ENCODE data around the gene FAM222A. TPM values are rescaled to one million over a fixed set of nuclear protein-coding genes. Genes with fewer than 3 reads are reported as not detected.

FAM222A gene
- polyA plus RNA-seq, 1 donor from 2014 or later = 8.5 TPM

- H3K4me3 ChIP-seq (ENCODE audit: low read length) = no peak overlapping the region
- H3K9me2 ChIP-seq (ENCODE audit: insufficient read depth, low read length) = no peaks in the 10 kb centered on the region
- H3K27ac ChIP-seq (ENCODE audit: low read length) = no peak overlapping the region
- no peaks in the 10 kb centered on the region for H4K20me1 ChIP-seq (ENCODE audit: insufficient read depth)
- H3K27me3 ChIP-seq (ENCODE audit: insufficient read depth, low read depth, low read length) = no peaks in the 10 kb centered on the region
- no peak overlapping the region for H3K4me2 ChIP-seq (ENCODE audit: low read length)
- no peak for TF ChIP-seq EP300 (conservative IDR thresholded peaks at IDR 0.05; ENCODE audit: poor library complexity, severe bottlenecking)
- H2AFZ ChIP-seq (ENCODE audit: low read depth, low read length) = no peak overlapping the region
- no peaks in the 10 kb centered on the region for H3K9me3 ChIP-seq (ENCODE audit: low read length)
- no peaks in the 10 kb centered on the region for H3K36me3 ChIP-seq (ENCODE audit: insufficient read depth, low read length)
- no peaks in the 10 kb centered on the region for H3F3A ChIP-seq (ENCODE audit: insufficient read depth, low read length, poor library complexity, severe bottlenecking)
- H3K79me2 ChIP-seq (replicated peaks; ENCODE audit: insufficient read depth, low read length) = no peaks in the 10 kb centered on the region
- no peak overlapping the region for H3K9ac ChIP-seq (ENCODE audit: low read length)
Observed at GRCh38 chr12:109671502-109671901, 42.1 kb upstream of the FAM222A start.

DNA sequence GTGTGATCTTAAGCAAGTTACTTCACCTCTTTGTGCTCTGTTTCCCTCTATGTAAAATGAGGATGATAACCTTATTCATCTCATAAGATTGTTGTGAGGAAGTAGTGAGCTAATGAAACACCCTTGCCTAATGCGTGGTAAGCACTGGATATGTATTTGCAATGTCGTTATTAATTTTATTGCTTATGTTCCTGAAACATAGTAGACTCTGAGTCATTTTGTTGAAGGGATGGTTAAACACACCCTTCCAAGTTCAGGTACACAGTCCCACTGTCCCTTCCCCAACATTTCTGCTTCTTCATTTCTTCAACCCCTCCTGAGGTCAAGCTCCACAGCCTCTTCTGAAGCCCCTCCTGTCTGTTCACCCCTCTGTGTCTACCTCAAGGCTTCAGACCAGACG, 40.2 kb upstream of the FAM222A start:
- Histone ChIP-seq H3K9me2 (ENCODE audit: insufficient read depth, low read length) (no peaks in the 10 kb centered on the region), H3K27ac (ENCODE audit: low read length) (no peak overlapping the region), H4K20me1 (ENCODE audit: insufficient read depth) (no peaks in the 10 kb centered on the region), H3K4me3 (ENCODE audit: low read length) (no peak overlapping the region), H3K9ac (ENCODE audit: low read length) (no peak overlapping the region), H3F3A (ENCODE audit: insufficient read depth, low read length, poor library complexity, severe bottlenecking) (no peaks in the 10 kb centered on the region), H3K79me2 (replicated peaks; ENCODE audit: insufficient read depth, low read length) (no peaks in the 10 kb centered on the region), H3K36me3 (ENCODE audit: insufficient read depth, low read length) (no peaks in the 10 kb centered on the region), H3K9me3 (ENCODE audit: low read length) (no peaks in the 10 kb centered on the region), H2AFZ (ENCODE audit: low read depth, low read length) (no peak overlapping the region), H3K4me2 (ENCODE audit: low read length) (no peak overlapping the region), H3K27me3 (ENCODE audit: insufficient read depth, low read depth, low read length) (no peaks in the 10 kb centered on the region)
- TF ChIP-seq TAF1 (IDR thresholded peaks at IDR 0.05; ENCODE audit: low read depth) (no peak), SMC3 (conservative IDR thresholded peaks at IDR 0.05; ENCODE audit: poor library complexity) (no peak), EP300 (conservative IDR thresholded peaks at IDR 0.05; ENCODE audit: poor library complexity, severe bottlenecking) (no peak), EZH2 (IDR thresholded peaks at IDR 0.05; ENCODE audit: borderline replicate concordance, insufficient read depth, low read length, poor library complexity, severe bottlenecking) (no peak), POLR2AphosphoS5 (IDR thresholded peaks at IDR 0.05) (no peak), MXI1 (conservative IDR thresholded peaks at IDR 0.05; ENCODE audit: poor library complexity, severe bottlenecking) (no peak), RAD21 (conservative IDR thresholded peaks at IDR 0.05) (no peak)
- TF ChIP-seq, protein P1, sequence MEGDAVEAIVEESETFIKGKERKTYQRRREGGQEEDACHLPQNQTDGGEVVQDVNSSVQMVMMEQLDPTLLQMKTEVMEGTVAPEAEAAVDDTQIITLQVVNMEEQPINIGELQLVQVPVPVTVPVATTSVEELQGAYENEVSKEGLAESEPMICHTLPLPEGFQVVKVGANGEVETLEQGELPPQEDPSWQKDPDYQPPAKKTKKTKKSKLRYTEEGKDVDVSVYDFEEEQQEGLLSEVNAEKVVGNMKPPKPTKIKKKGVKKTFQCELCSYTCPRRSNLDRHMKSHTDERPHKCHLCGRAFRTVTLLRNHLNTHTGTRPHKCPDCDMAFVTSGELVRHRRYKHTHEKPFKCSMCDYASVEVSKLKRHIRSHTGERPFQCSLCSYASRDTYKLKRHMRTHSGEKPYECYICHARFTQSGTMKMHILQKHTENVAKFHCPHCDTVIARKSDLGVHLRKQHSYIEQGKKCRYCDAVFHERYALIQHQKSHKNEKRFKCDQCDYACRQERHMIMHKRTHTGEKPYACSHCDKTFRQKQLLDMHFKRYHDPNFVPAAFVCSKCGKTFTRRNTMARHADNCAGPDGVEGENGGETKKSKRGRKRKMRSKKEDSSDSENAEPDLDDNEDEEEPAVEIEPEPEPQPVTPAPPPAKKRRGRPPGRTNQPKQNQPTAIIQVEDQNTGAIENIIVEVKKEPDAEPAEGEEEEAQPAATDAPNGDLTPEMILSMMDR (IDR thresholded peaks at IDR 0.05; ENCODE audit: poor library complexity, severe bottlenecking) = no peak
- TF ChIP-seq, protein P2, sequence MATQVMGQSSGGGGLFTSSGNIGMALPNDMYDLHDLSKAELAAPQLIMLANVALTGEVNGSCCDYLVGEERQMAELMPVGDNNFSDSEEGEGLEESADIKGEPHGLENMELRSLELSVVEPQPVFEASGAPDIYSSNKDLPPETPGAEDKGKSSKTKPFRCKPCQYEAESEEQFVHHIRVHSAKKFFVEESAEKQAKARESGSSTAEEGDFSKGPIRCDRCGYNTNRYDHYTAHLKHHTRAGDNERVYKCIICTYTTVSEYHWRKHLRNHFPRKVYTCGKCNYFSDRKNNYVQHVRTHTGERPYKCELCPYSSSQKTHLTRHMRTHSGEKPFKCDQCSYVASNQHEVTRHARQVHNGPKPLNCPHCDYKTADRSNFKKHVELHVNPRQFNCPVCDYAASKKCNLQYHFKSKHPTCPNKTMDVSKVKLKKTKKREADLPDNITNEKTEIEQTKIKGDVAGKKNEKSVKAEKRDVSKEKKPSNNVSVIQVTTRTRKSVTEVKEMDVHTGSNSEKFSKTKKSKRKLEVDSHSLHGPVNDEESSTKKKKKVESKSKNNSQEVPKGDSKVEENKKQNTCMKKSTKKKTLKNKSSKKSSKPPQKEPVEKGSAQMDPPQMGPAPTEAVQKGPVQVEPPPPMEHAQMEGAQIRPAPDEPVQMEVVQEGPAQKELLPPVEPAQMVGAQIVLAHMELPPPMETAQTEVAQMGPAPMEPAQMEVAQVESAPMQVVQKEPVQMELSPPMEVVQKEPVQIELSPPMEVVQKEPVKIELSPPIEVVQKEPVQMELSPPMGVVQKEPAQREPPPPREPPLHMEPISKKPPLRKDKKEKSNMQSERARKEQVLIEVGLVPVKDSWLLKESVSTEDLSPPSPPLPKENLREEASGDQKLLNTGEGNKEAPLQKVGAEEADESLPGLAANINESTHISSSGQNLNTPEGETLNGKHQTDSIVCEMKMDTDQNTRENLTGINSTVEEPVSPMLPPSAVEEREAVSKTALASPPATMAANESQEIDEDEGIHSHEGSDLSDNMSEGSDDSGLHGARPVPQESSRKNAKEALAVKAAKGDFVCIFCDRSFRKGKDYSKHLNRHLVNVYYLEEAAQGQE (IDR thresholded peaks at IDR 0.05; ENCODE audit: borderline replicate concordance) = no peak

DNA sequence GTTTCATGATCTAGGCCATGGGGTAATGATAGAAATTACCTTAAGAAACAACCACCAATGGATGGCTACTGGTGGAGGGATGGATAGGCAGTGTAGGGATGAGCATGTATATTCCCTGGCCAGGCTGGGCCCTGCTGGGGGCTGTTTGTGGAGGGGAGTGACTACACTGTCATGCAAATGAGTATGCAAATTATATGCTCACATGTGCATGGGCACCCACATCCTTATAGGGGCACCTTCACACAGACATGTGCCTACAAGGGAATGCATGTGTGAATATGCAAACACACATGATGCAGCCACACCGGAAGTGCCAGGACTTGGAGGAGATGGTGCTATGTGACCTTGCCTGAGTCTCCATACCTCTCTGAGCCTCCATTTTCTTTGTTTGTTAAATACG, 39.7 kb upstream of the FAM222A start:
- H3K36me3 ChIP-seq (ENCODE audit: insufficient read depth, low read length) = no peaks in the 10 kb centered on the region
- no peak overlapping the region for H2AFZ ChIP-seq (ENCODE audit: low read depth, low read length)
- no peak overlapping the region for H3K4me3 ChIP-seq (ENCODE audit: low read length)
- no peaks in the 10 kb centered on the region for H3F3A ChIP-seq (ENCODE audit: insufficient read depth, low read length, poor library complexity, severe bottlenecking)
- no peaks in the 10 kb centered on the region for H3K27me3 ChIP-seq (ENCODE audit: insufficient read depth, low read depth, low read length)
- H3K4me2 ChIP-seq (ENCODE audit: low read length) = no peak overlapping the region
- H4K20me1 ChIP-seq (ENCODE audit: insufficient read depth) = no peaks in the 10 kb centered on the region
- H3K9me2 ChIP-seq (ENCODE audit: insufficient read depth, low read length) = no peaks in the 10 kb centered on the region
- H3K9ac ChIP-seq (ENCODE audit: low read length) = no peak overlapping the region
- no peak for TF ChIP-seq SMC3 (conservative IDR thresholded peaks at IDR 0.05; ENCODE audit: poor library complexity)
- no peak for TF ChIP-seq TAF1 (IDR thresholded peaks at IDR 0.05; ENCODE audit: low read depth)
- TF ChIP-seq, protein P2 (IDR thresholded peaks at IDR 0.05; ENCODE audit: borderline replicate concordance) = no peak
- no peak for TF ChIP-seq MXI1 (conservative IDR thresholded peaks at IDR 0.05; ENCODE audit: poor library complexity, severe bottlenecking)
- TF ChIP-seq, protein P1 (IDR thresholded peaks at IDR 0.05; ENCODE audit: poor library complexity, severe bottlenecking) = no peak
- TF ChIP-seq RAD21 (conservative IDR thresholded peaks at IDR 0.05) = no peak
- TF ChIP-seq POLR2AphosphoS5 (IDR thresholded peaks at IDR 0.05) = no peak
- no peak for TF ChIP-seq EZH2 (IDR thresholded peaks at IDR 0.05; ENCODE audit: borderline replicate concordance, insufficient read depth, low read length, poor library complexity, severe bottlenecking)
- TF ChIP-seq EP300 (conservative IDR thresholded peaks at IDR 0.05; ENCODE audit: poor library complexity, severe bottlenecking) = no peak
- no peaks in the 10 kb centered on the region for H3K9me3 ChIP-seq (ENCODE audit: low read length)
- no peaks in the 10 kb centered on the region for H3K79me2 ChIP-seq (replicated peaks; ENCODE audit: insufficient read depth, low read length)
- no peak overlapping the region for H3K27ac ChIP-seq (ENCODE audit: low read length)

Data from neural cell (in vitro differentiated cells).